ENCODE results near the gene DCTD.

Gene DCTD

GRCh38 chr4:182890202-182890601 lies 27.0 kb downstream of the DCTD start:
- Histone ChIP-seq H3K9me3 (ENCODE audit: control insufficient read depth, insufficient read depth, low read length) (0 out of 2 replicates have a peak, but pooled peaks cover 3% of the 10 kb centered on the region), H3K9ac (ENCODE audit: low read depth, low read length) (no peak overlapping the region), H3K27me3 (ENCODE audit: control insufficient read depth, insufficient read depth, low read length) (no peaks in the 10 kb centered on the region), H3K4me3 (ENCODE audit: low read depth, low read length) (no peak overlapping the region), H3K4me1 (ENCODE audit: control insufficient read depth, insufficient read depth, low read length) (no peaks in the 10 kb centered on the region), H3K36me3 (ENCODE audit: control insufficient read depth, insufficient read depth, low read length) (peaks cover 55% of the 10 kb centered on the region), H3K27ac (ENCODE audit: low read depth, low read length) (no peak overlapping the region)

- peaks cover 13% of the 10 kb centered on the region; the same call in 1 of the 2 replicates for H3K9me3 ChIP-seq (ENCODE audit: control insufficient read depth, insufficient read depth, low read length)
- no peak overlapping the region for H3K27ac ChIP-seq (ENCODE audit: low read depth, low read length)
- H3K4me1 ChIP-seq (ENCODE audit: control insufficient read depth, insufficient read depth, low read length) = no peaks in the 10 kb centered on the region
- H3K36me3 ChIP-seq (ENCODE audit: control insufficient read depth, insufficient read depth, low read length) = peaks cover 45% of the 10 kb centered on the region
- no peak overlapping the region for H3K9ac ChIP-seq (ENCODE audit: low read depth, low read length)
- no peaks in the 10 kb centered on the region for H3K27me3 ChIP-seq (ENCODE audit: control insufficient read depth, insufficient read depth, low read length)
- no peak overlapping the region for H3K4me3 ChIP-seq (ENCODE audit: low read depth, low read length)
These were observed 28.3 kb downstream of the DCTD start for GRCh38 chr4:182888891-182889290.

- Histone ChIP-seq H3K4me3 (ENCODE audit: low read depth, low read length) (no peak overlapping the region), H3K9me3 (ENCODE audit: control insufficient read depth, insufficient read depth, low read length) (peaks cover 14% of the 10 kb centered on the region; the same call in 1 of the 2 replicates), H3K36me3 (ENCODE audit: control insufficient read depth, insufficient read depth, low read length) (peaks cover 31% of the 10 kb centered on the region), H3K27ac (ENCODE audit: low read depth, low read length) (no peak overlapping the region), H3K4me1 (ENCODE audit: control insufficient read depth, insufficient read depth, low read length) (no peaks in the 10 kb centered on the region), H3K27me3 (ENCODE audit: control insufficient read depth, insufficient read depth, low read length) (no peaks in the 10 kb centered on the region), H3K9ac (ENCODE audit: low read depth, low read length) (no peak overlapping the region)
These were observed 30.4 kb downstream of the DCTD start for GRCh38 chr4:182886768-182887167.

GRCh38 chr4:182886205-182886604 lies 31.0 kb downstream of the DCTD start:
- H3K27ac ChIP-seq (ENCODE audit: low read depth, low read length) = no peak overlapping the region
- H3K36me3 ChIP-seq (ENCODE audit: control insufficient read depth, insufficient read depth, low read length) = peaks cover 27% of the 10 kb centered on the region
- no peak overlapping the region for H3K9ac ChIP-seq (ENCODE audit: low read depth, low read length)
- H3K27me3 ChIP-seq (ENCODE audit: control insufficient read depth, insufficient read depth, low read length) = no peaks in the 10 kb centered on the region
- no peaks in the 10 kb centered on the region for H3K4me1 ChIP-seq (ENCODE audit: control insufficient read depth, insufficient read depth, low read length)
- H3K4me3 ChIP-seq (ENCODE audit: low read depth, low read length) = no peak overlapping the region
- peaks cover 14% of the 10 kb centered on the region; the same call in 1 of the 2 replicates for H3K9me3 ChIP-seq (ENCODE audit: control insufficient read depth, insufficient read depth, low read length)

GRCh38 chr4:182885738-182886077 lies 31.5 kb downstream of the DCTD start:
- no peak overlapping the region for H3K9ac ChIP-seq (ENCODE audit: low read depth, low read length)
- no peaks in the 10 kb centered on the region for H3K4me1 ChIP-seq (ENCODE audit: control insufficient read depth, insufficient read depth, low read length)
- H3K36me3 ChIP-seq (ENCODE audit: control insufficient read depth, insufficient read depth, low read length) = peaks cover 22% of the 10 kb centered on the region
- no peak overlapping the region for H3K27ac ChIP-seq (ENCODE audit: low read depth, low read length)
- no peak overlapping the region for H3K4me3 ChIP-seq (ENCODE audit: low read depth, low read length)
- H3K27me3 ChIP-seq (ENCODE audit: control insufficient read depth, insufficient read depth, low read length) = no peaks in the 10 kb centered on the region
- H3K9me3 ChIP-seq (ENCODE audit: control insufficient read depth, insufficient read depth, low read length) = peaks cover 14% of the 10 kb centered on the region; the same call in 1 of the 2 replicates

- H3K36me3 ChIP-seq (ENCODE audit: control insufficient read depth, insufficient read depth, low read length) = peaks cover 16% of the 10 kb centered on the region; the same call in 1 of the 2 replicates
- H3K27me3 ChIP-seq (ENCODE audit: control insufficient read depth, insufficient read depth, low read length) = no peaks in the 10 kb centered on the region
- peaks cover 14% of the 10 kb centered on the region; the same call in 1 of the 2 replicates for H3K9me3 ChIP-seq (ENCODE audit: control insufficient read depth, insufficient read depth, low read length)
- H3K4me3 ChIP-seq (ENCODE audit: low read depth, low read length) = no peak overlapping the region
- H3K9ac ChIP-seq (ENCODE audit: low read depth, low read length) = no peak overlapping the region
- no peak overlapping the region for H3K27ac ChIP-seq (ENCODE audit: low read depth, low read length)
- H3K4me1 ChIP-seq (ENCODE audit: control insufficient read depth, insufficient read depth, low read length) = no peaks in the 10 kb centered on the region
These were observed 32.0 kb downstream of the DCTD start for GRCh38 chr4:182885022-182885737.

- no peak overlapping the region for H3K9ac ChIP-seq (ENCODE audit: low read depth, low read length)
- 0 out of 2 replicates have a peak, but pooled peaks cover 7% of the 10 kb centered on the region for H3K36me3 ChIP-seq (ENCODE audit: control insufficient read depth, insufficient read depth, low read length)
- H3K4me3 ChIP-seq (ENCODE audit: low read depth, low read length) = no peak overlapping the region
- no peak overlapping the region for H3K27ac ChIP-seq (ENCODE audit: low read depth, low read length)
- H3K27me3 ChIP-seq (ENCODE audit: control insufficient read depth, insufficient read depth, low read length) = no peaks in the 10 kb centered on the region
- H3K4me1 ChIP-seq (ENCODE audit: control insufficient read depth, insufficient read depth, low read length) = no peaks in the 10 kb centered on the region
- peaks cover 14% of the 10 kb centered on the region; the same call in 1 of the 2 replicates for H3K9me3 ChIP-seq (ENCODE audit: control insufficient read depth, insufficient read depth, low read length)
These were observed 33.1 kb downstream of the DCTD start for GRCh38 chr4:182884040-182884439.

GRCh38 chr4:182883351-182883750 lies 33.8 kb downstream of the DCTD start:
- Histone ChIP-seq H3K4me3 (ENCODE audit: low read depth, low read length) (no peak overlapping the region), H3K9ac (ENCODE audit: low read depth, low read length) (no peak overlapping the region), H3K9me3 (ENCODE audit: control insufficient read depth, insufficient read depth, low read length) (peaks cover 14% of the 10 kb centered on the region; the same call in 1 of the 2 replicates), H3K27ac (ENCODE audit: low read depth, low read length) (no peak overlapping the region), H3K36me3 (ENCODE audit: control insufficient read depth, insufficient read depth, low read length) (0 out of 2 replicates have a peak, but pooled peaks cover 7% of the 10 kb centered on the region), H3K4me1 (ENCODE audit: control insufficient read depth, insufficient read depth, low read length) (no peaks in the 10 kb centered on the region), H3K27me3 (ENCODE audit: control insufficient read depth, insufficient read depth, low read length) (no peaks in the 10 kb centered on the region)

- H3K27ac ChIP-seq (ENCODE audit: low read depth, low read length) = no peak overlapping the region
- no peak overlapping the region for H3K4me3 ChIP-seq (ENCODE audit: low read depth, low read length)
- H3K27me3 ChIP-seq (ENCODE audit: control insufficient read depth, insufficient read depth, low read length) = no peaks in the 10 kb centered on the region
- 0 out of 2 replicates have a peak, but pooled peaks cover 4% of the 10 kb centered on the region for H3K36me3 ChIP-seq (ENCODE audit: control insufficient read depth, insufficient read depth, low read length)
- no peaks in the 10 kb centered on the region for H3K4me1 ChIP-seq (ENCODE audit: control insufficient read depth, insufficient read depth, low read length)
- no peak overlapping the region for H3K9ac ChIP-seq (ENCODE audit: low read depth, low read length)
- H3K9me3 ChIP-seq (ENCODE audit: control insufficient read depth, insufficient read depth, low read length) = peaks cover 14% of the 10 kb centered on the region; the same call in 1 of the 2 replicates
These were observed 35.3 kb downstream of the DCTD start for GRCh38 chr4:182881914-182882313.

- Histone ChIP-seq H3K36me3 (ENCODE audit: control insufficient read depth, insufficient read depth, low read length) (0 out of 2 replicates have a peak, but pooled peaks cover 4% of the 10 kb centered on the region), H3K9ac (ENCODE audit: low read depth, low read length) (no peak overlapping the region), H3K9me3 (ENCODE audit: control insufficient read depth, insufficient read depth, low read length) (peaks cover 14% of the 10 kb centered on the region; the same call in 1 of the 2 replicates), H3K4me3 (ENCODE audit: low read depth, low read length) (no peak overlapping the region), H3K4me1 (ENCODE audit: control insufficient read depth, insufficient read depth, low read length) (no peaks in the 10 kb centered on the region), H3K27me3 (ENCODE audit: control insufficient read depth, insufficient read depth, low read length) (no peaks in the 10 kb centered on the region), H3K27ac (ENCODE audit: low read depth, low read length) (no peak overlapping the region)
These were observed 36.5 kb downstream of the DCTD start for GRCh38 chr4:182880387-182881356.

Data from HUES48 (cell line).